WERI-Rb-1 (cell line): ENCODE measurements around the gene GNG10.
A peak's percentile ranks its signal among the peaks of the same experiment; 100 is the strongest.
"Not testable (repeated sequence)": the region's sequence is repeated elsewhere in the genome, so short reads cannot be mapped to it uniquely, and the experiment has no call there.

Experiments
- DNase-seq: peaks from one replicate; pipeline ENCODE4 v3.0.0-alpha.2; 2020
- H3K27ac ChIP-seq: fragments of 250-450 bp; sonication (Bioruptor Pico); 2 replicates; pipeline ENCODE4 v1.5.1; 2020; ENCODE audit warnings: mild to moderate bottlenecking, moderate library complexity
- H3K27me3 ChIP-seq: fragments of 250-450 bp; sonication (Bioruptor Pico); 2 replicates; pipeline ENCODE4 v1.5.1; 2021; ENCODE audit warnings: mild to moderate bottlenecking, low read depth, moderate library complexity; ENCODE audit not compliant: insufficient read depth, severe bottlenecking
- H3K36me3 ChIP-seq: fragments of 250-450 bp; sonication (Bioruptor Pico); 2 replicates; pipeline ENCODE4 v1.5.1; 2020; ENCODE audit warnings: mild to moderate bottlenecking, moderate library complexity
- H3K4me3 ChIP-seq: 2 replicates; pipeline ENCODE4 v1.5.1; 2011; ENCODE audit warnings: low read depth, mild to moderate bottlenecking, control low read depth, low read length
- H3K9me3 ChIP-seq: fragments of 250-450 bp; sonication (Bioruptor Pico); 2 replicates; pipeline ENCODE4 v1.5.1; 2021; ENCODE audit warnings: mild to moderate bottlenecking, moderate library complexity; ENCODE audit not compliant: severe bottlenecking
- TF ChIP-seq, protein P1 (sequence below): IDR thresholded peaks from 2 replicates; pipeline ENCODE4 v1.5.1; 2011; ENCODE audit warnings: low read depth, mild to moderate bottlenecking, control low read depth, inconsistent platforms, low read length

The GNG10 gene

DNA sequence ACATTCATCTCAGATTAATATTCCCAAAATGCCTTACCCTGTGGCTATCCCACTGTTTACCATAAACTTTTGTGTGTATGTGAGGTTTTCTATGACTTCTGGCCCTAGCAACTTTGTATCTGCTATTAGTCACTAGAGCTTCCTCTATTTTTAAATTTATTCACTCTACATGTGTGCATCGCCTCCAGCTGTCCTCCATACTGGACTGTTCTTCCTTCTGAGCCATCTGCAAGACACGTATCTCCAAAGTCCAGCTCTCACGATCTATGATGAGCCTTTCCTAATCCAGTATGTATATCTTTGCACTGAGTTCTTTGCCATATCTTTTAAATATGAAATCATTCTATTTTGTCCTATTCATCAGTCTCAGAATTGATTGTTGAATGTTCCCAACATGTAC lies 1.7 kb upstream of the GNG10 start:
- Histone ChIP-seq H3K4me3 (no peak overlapping the region), H3K27ac (no peak overlapping the region), H3K36me3 (peaks cover 13% of the 10 kb centered on the region), H3K27me3 (no peaks in the 10 kb centered on the region), H3K9me3 (no peaks in the 10 kb centered on the region)
- TF ChIP-seq, protein P1, sequence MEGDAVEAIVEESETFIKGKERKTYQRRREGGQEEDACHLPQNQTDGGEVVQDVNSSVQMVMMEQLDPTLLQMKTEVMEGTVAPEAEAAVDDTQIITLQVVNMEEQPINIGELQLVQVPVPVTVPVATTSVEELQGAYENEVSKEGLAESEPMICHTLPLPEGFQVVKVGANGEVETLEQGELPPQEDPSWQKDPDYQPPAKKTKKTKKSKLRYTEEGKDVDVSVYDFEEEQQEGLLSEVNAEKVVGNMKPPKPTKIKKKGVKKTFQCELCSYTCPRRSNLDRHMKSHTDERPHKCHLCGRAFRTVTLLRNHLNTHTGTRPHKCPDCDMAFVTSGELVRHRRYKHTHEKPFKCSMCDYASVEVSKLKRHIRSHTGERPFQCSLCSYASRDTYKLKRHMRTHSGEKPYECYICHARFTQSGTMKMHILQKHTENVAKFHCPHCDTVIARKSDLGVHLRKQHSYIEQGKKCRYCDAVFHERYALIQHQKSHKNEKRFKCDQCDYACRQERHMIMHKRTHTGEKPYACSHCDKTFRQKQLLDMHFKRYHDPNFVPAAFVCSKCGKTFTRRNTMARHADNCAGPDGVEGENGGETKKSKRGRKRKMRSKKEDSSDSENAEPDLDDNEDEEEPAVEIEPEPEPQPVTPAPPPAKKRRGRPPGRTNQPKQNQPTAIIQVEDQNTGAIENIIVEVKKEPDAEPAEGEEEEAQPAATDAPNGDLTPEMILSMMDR, result no peak
- DNase-seq, result no peak

DNA sequence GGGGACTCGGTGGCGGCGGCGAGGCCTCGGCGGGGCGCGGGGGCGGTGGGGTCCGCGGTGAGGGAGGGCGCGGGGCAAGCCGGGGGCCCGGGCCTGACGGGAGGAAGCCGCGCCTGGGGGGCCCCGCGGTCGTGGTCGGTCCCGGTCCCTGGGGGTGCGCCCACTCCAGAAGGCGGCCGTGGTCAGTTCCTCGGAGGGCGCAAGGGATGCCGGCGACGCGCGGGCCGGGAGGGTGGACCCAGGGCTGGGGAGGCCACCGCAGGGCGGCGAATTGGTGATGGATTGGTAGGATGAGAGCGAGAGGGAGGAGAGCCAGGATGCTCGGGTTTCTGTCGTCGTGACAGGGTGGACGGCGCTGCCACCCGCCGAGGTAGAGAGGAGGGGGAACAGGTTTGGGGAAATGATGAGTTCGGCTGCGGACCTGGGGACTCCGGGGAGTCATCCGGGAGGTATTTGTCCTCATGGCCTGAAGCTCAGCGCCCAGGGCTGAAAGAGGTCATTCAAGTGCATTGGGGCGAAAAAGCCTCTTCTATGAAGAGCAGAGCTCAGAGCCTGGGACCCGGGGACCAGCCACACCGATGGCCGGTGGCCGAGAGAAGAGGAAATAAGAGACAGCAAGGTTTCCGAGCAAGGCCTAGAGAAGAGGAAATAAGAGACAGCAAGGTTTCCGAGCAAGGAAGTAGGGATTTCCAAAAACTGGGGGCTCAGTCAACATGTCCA lies 557 bp downstream of the GNG10 start:
- Histone ChIP-seq H3K27ac (peak overlapping the region; percentile 70), H3K36me3 (peaks cover 24% of the 10 kb centered on the region), H3K27me3 (no peaks in the 10 kb centered on the region), H3K9me3 (no peaks in the 10 kb centered on the region), H3K4me3 (peak overlapping the region; percentile 61)
- DNase-seq, result peak; percentile 53
- TF ChIP-seq, protein P1, result no peak

DNA sequence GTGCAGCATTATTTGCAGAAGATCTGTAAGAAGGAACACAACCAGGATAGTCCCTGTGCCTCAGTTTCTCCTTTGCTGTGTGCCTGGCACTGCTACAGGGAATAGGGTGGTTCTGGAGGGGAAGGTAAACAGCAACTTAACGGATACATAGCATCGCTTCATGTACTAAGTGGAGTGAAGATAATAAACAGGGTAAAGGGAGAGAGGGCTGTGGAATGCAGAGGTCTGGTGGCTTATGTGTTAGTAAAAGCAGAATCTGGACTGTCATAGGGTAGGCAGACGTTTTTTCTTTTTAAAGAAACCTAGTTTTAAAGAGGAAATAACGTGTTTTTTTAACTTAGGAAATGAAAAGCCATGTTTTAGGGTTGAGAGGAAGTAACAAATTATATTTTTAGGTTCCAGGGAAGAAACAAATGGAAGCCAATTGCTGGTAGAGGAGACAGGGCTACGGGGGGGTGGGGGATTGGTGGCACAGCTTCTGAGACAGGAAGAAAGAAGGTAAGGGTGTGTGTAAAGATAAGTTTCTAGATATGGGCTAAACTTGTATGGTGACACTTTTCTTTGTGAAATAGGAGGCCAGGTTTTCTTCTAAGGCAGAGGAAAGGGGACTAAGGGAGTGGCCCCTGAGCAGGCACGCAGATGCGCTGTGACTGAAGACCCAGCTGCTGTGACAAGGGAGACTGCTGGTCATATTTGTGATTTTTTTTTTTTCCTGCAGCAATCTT lies 1.3 kb downstream of the GNG10 start:
- no peak for DNase-seq
- Histone ChIP-seq H3K27ac (no peak overlapping the region), H3K4me3 (peak overlapping the region; percentile 61), H3K9me3 (no peaks in the 10 kb centered on the region), H3K27me3 (no peaks in the 10 kb centered on the region), H3K36me3 (peaks cover 32% of the 10 kb centered on the region)
- TF ChIP-seq, protein P1, result no peak

DNA sequence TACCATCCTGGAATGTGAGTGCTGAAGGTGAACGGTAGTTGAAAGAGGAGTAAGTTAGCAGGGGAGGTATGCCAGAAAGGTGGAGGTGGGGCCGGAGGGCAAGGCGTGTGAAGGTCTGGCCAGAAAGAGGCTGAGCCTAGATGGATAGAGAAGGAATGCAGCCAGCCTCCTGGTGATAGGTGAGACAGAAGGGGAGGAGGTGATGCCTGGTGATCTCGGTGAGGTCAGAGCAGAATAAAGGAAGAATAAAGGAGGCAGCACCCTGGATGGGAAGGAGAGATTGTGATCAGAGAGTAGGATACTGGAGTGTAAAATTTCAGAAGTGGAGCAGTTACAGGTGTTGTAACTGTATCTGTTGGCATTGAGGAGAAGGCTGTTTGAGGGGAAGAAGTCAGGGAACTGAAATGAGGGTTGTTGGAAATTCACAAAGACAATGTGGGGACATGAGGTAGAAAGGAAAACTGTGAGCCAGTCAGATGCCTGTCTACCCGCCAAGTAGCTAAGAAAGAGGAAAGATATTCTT lies 2.0 kb downstream of the GNG10 start:
- Histone ChIP-seq H3K36me3 (peaks cover 36% of the 10 kb centered on the region), H3K27ac (no peak overlapping the region), H3K9me3 (no peaks in the 10 kb centered on the region), H3K4me3 (no peak overlapping the region), H3K27me3 (no peaks in the 10 kb centered on the region)
- TF ChIP-seq, protein P1, result no peak
- no peak for DNase-seq

DNA sequence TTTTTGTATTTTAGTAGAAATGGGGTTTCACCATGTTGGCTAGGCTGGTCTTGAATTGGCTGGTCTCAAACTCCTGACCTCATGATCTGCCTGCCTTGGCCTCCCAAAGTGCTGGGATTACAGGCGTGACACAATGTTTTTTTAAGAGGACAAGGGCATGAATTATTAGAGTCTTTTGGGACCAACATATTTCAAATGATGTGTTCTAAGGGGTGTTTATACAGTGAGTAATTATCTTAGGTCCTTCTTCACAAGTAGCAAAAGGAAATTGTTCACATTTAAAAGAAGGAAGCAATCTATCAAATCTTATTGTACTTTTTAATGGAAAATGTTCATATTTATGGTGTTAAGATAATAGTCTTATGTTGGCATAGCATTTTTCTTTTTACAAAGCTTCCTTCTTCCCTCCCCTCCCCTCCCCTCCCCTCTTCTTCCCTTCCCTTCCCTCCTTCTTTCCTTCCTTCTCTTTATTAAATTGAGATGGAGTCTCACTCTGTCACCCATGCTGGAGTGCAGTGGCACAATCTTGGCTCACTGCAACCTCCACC lies 6.7 kb downstream of the GNG10 start:
- Histone ChIP-seq H3K27ac (no peak overlapping the region), H3K27me3 (no peaks in the 10 kb centered on the region), H3K4me3 (no peak overlapping the region), H3K9me3 (no peaks in the 10 kb centered on the region), H3K36me3 (peaks cover 44% of the 10 kb centered on the region)
- TF ChIP-seq, protein P1, result no peak
- no peak for DNase-seq

DNA sequence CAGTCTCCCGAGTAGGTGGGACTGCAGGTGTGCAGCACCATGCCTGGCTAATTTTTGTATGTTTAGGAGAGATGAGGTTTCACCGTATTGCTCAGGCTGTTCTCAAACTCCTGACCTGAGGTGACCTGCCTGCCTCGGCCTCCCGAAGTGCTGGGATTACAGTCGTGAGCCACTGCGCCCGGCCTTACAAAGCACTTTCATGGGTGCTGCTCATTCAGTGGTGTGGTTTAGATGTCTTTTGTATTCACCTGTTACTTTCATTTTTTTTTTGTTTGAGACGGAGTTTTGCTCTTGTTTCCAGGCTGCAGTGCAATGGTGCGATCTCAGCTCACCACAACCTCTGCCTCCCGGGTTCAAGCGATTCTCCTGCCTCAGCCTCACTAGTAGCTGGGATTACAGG lies 7.2 kb downstream of the GNG10 start:
- H3K27ac ChIP-seq, H3K4me3 ChIP-seq, H3K9me3 ChIP-seq, H3K27me3 ChIP-seq, DNase-seq: not testable (repeated sequence)
- H3K36me3 ChIP-seq, result peaks cover 41% of the 10 kb centered on the region
